HepG2 (cell line): Measurements from ENCODE around the gene RABL6. TPM values are rescaled to one million over a fixed set of nuclear protein-coding genes. Genes with fewer than 3 reads are reported as not detected.

ENCODE experiments used
- ARID5B ChIP-seq: IDR thresholded peaks from 2 replicates; pipeline ENCODE4 v1.4.0; 2020; ENCODE audit warnings: mild to moderate bottlenecking, missing genetic modification reagents
- ELK4 ChIP-seq: sonication (generic); formaldehyde crosslinking; IDR thresholded peaks from 2 replicates; pipeline ENCODE4 v1.9.0; 2021; ENCODE audit warnings: missing genetic modification reagents, borderline replicate concordance
- HMGXB4 ChIP-seq, 2 experiments: sonication (generic) in 1 of 2; formaldehyde crosslinking in 1 of 2; IDR thresholded peaks; 2 replicates each; pipeline versions ENCODE4 v1.4.0 to v1.6.1; 2018 to 2020; ENCODE audit warnings: missing genetic modification reagents in 2 of 2, borderline replicate concordance in 1 of 2, low read depth in 1 of 2, mild to moderate bottlenecking in 1 of 2, missing biosample characterization in 1 of 2
- POGK ChIP-seq: sonication (generic); formaldehyde crosslinking; conservative IDR thresholded peaks from 2 replicates; pipeline ENCODE4 v1.8.0; 2022; ENCODE audit warnings: mild to moderate bottlenecking, moderate library complexity, missing genetic modification reagents
- REST ChIP-seq, 2 experiments: IDR thresholded peaks; 2 replicates each; pipeline ENCODE4 v1.6.1; 2011 to 2012; ENCODE audit warnings: low read length in 2 of 2, borderline replicate concordance in 1 of 2, low read depth in 1 of 2, mild to moderate bottlenecking in 1 of 2, moderate library complexity in 1 of 2
- UBTF ChIP-seq: sonication (generic); formaldehyde crosslinking; IDR thresholded peaks from 2 replicates; pipeline ENCODE4 v1.4.0; 2020; ENCODE audit warnings: mild to moderate bottlenecking, missing genetic modification reagents
- ZNF136 ChIP-seq: sonication (generic); formaldehyde crosslinking; IDR thresholded peaks from 2 replicates; pipeline ENCODE4 v1.8.1; 2022; ENCODE audit warnings: low read depth, mild to moderate bottlenecking, moderate library complexity, missing genetic modification reagents
- ZNF333 ChIP-seq: sonication (generic); formaldehyde crosslinking; IDR thresholded peaks from 2 replicates; pipeline ENCODE4 v1.4.0; 2020; ENCODE audit warnings: mild to moderate bottlenecking, missing genetic modification reagents, borderline replicate concordance
- ZNF354B ChIP-seq: sonication (generic); formaldehyde crosslinking; IDR thresholded peaks from 2 replicates; pipeline ENCODE4 v1.8.0; 2022; ENCODE audit warnings: mild to moderate bottlenecking, missing genetic modification reagents
- ZNF616 ChIP-seq: sonication (generic); formaldehyde crosslinking; IDR thresholded peaks from 2 replicates; pipeline ENCODE4 v1.5.0; 2020; ENCODE audit warnings: low read depth, mild to moderate bottlenecking, missing genetic modification reagents
- ZNF724P ChIP-seq: sonication (generic); formaldehyde crosslinking; IDR thresholded peaks from 2 replicates; pipeline ENCODE4 v1.8.0; 2022; ENCODE audit warnings: missing genetic modification reagents, borderline replicate concordance
- polyA plus RNA-seq, 8 experiments: library from polyadenylated mRNA; depleted of rRNA in 3 of 8; stranded (reverse) in 7 of 8; unstranded in 1 of 8; fragments of >200 nt; fragmentation: Illumina TruSeq in 4 of 8; extraction: Trizol in 4 of 8; gene quantifications; 2 replicates each; pipeline versions ENCODE4 v1.2.1 to v1.2.3, GENCODE V29; 2011 to 2016; ENCODE audit warnings: low read depth in 4 of 8, missing spikeins in 1 of 8, mixed read lengths in 1 of 8; ENCODE audit not compliant: insufficient read depth in 1 of 8
- total RNA-seq, 5 experiments: library from RNA; depleted of rRNA; stranded (reverse); fragments of >200 nt; fragmentation: Illumina TruSeq; extraction: Trizol; gene quantifications; 2 replicates each; pipeline ENCODE4 v1.2.3, GENCODE V29; 2016; ENCODE audit warnings: low read depth in 1 of 5

Gene RABL6
- total and polyA plus RNA-seq, 2 of the 13 experiments (the other 11 are each of a cell fraction or from before 2014, with no cell fraction given) = 81.5 to 125 TPM

GRCh38 chr9:136798708-136799078 is 9.1 kb upstream of the RABL6 start (continued):
- TF ChIP-seq ZNF354B (CRISPR knock-in tag) = no peak
- no peak for TF ChIP-seq ZNF136 (CRISPR knock-in tag)
- no peak for TF ChIP-seq ZNF724P
- no peak for TF ChIP-seq POGK (CRISPR knock-in tag)
- no peak for TF ChIP-seq UBTF (CRISPR knock-in tag)
- peak; percentile 37; the same call in 1 of the 2 replicates for TF ChIP-seq ZNF333 (CRISPR knock-in tag)
- TF ChIP-seq HMGXB4 (CRISPR knock-in tag; IDR thresholded peaks at IDR 0.05; ENCODE audit: borderline replicate concordance in 1 of 2, low read depth in 1 of 2) = no peak
- TF ChIP-seq ELK4 (CRISPR knock-in tag) = no peak
- TF ChIP-seq ARID5B (CRISPR knock-in tag) = no peak
- no peak for TF ChIP-seq ZNF616 (CRISPR knock-in tag)
- no peak for TF ChIP-seq REST (IDR thresholded peaks at IDR 0.05; ENCODE audit: borderline replicate concordance in 1 of 2, low read depth in 1 of 2, low read length in 2 of 2)
